ENCODE data around the gene LRP8. TPM values are rescaled to one million over a fixed set of nuclear protein-coding genes. Genes with fewer than 3 reads are reported as not detected.
"Not testable (repeated sequence)": the region's sequence is repeated elsewhere in the genome, so short reads cannot be mapped to it uniquely, and the experiment has no call there.

LRP8 gene
- total RNA-seq, 1 donor from 2014 or later, result 15.8 TPM

GRCh38 chr1:53285546-53285945 lies 42.3 kb downstream of the LRP8 start:
- Mint-ChIP-seq H3K4me1 (ENCODE audit: unreplicated experiment) (no peaks in the 10 kb centered on the region), H3K36me3 (ENCODE audit: low read depth, unreplicated experiment) (no peaks in the 10 kb centered on the region)

DNA sequence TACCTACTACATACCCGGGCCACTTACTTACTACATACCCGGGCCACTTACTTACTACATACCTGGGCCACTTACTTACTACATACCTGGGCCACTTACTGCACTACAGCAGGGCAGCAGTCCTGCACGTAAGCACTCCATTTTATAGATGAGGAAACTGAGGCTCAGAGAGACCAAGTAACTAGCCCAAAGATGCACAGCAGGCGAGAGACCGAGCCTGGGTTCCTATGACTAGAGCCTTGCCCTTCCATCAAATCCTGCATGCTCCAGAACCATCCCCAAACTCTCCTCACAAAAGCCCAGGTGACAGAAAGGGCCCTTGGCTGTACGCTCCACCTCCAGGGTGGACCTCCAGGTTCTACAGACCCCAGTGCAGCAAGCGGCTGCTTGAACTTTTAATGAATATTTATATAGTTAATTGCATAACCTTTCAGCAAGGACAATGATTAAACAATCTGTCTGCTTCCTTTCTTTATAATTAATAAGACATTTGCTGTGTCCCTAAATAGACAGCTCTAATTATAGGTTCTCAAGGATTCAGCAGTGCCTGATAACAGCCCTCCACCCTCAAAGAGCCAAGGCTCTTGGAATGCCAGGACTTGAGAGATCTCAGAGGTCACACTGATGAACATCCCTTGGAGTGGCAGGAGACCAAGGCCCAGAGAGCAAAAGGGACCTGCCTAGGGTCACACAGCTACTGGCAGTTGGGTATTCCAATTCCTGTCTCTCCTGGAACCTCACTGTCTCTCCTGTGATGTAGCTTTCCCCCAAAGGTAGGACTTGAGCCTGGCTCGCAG lies 43.4 kb downstream of the LRP8 start:
- Mint-ChIP-seq H3K4me3 (ENCODE audit: unreplicated experiment) (no peak overlapping the region), H3K27me3 (ENCODE audit: unreplicated experiment) (peaks cover 1% of the 10 kb centered on the region), H3K36me3 (ENCODE audit: low read depth, unreplicated experiment) (no peaks in the 10 kb centered on the region), H3K9me3 (ENCODE audit: unreplicated experiment) (no peaks in the 10 kb centered on the region), H3K4me1 (ENCODE audit: unreplicated experiment) (no peaks in the 10 kb centered on the region), H3K27ac (ENCODE audit: unreplicated experiment) (no peak overlapping the region)
- TF ChIP-seq, protein P1, sequence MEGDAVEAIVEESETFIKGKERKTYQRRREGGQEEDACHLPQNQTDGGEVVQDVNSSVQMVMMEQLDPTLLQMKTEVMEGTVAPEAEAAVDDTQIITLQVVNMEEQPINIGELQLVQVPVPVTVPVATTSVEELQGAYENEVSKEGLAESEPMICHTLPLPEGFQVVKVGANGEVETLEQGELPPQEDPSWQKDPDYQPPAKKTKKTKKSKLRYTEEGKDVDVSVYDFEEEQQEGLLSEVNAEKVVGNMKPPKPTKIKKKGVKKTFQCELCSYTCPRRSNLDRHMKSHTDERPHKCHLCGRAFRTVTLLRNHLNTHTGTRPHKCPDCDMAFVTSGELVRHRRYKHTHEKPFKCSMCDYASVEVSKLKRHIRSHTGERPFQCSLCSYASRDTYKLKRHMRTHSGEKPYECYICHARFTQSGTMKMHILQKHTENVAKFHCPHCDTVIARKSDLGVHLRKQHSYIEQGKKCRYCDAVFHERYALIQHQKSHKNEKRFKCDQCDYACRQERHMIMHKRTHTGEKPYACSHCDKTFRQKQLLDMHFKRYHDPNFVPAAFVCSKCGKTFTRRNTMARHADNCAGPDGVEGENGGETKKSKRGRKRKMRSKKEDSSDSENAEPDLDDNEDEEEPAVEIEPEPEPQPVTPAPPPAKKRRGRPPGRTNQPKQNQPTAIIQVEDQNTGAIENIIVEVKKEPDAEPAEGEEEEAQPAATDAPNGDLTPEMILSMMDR (IDR thresholded peaks at IDR 0.05; ENCODE audit: unreplicated experiment), result no peak
- no peak for DNase-seq (ENCODE audit: low spot score)

More at GRCh38 chr1:53285546-53285945, 42.3 kb downstream of the LRP8 start:
- Mint-ChIP-seq H3K9me3 (ENCODE audit: unreplicated experiment) (no peaks in the 10 kb centered on the region), H3K27me3 (ENCODE audit: unreplicated experiment) (peaks cover 1% of the 10 kb centered on the region), H3K27ac (ENCODE audit: unreplicated experiment) (no peak overlapping the region), H3K4me3 (ENCODE audit: unreplicated experiment) (no peak overlapping the region)
- TF ChIP-seq, protein P1 (IDR thresholded peaks at IDR 0.05; ENCODE audit: unreplicated experiment), result no peak
- DNase-seq (ENCODE audit: low spot score), result no peak

- not testable (repeated sequence) for DNase-seq (ENCODE audit: low spot score); H3K4me3 Mint-ChIP-seq (ENCODE audit: unreplicated experiment); H3K27ac Mint-ChIP-seq (ENCODE audit: unreplicated experiment); H3K4me1 Mint-ChIP-seq (ENCODE audit: unreplicated experiment); H3K9me3 Mint-ChIP-seq (ENCODE audit: unreplicated experiment); H3K27me3 Mint-ChIP-seq (ENCODE audit: unreplicated experiment); H3K36me3 Mint-ChIP-seq (ENCODE audit: low read depth, unreplicated experiment)
Observed at GRCh38 chr1:53283156-53283555, 44.7 kb downstream of the LRP8 start.

GRCh38 chr1:53281133-53281532 lies 46.7 kb downstream of the LRP8 start:
- Mint-ChIP-seq H3K4me1 (ENCODE audit: unreplicated experiment) (no peaks in the 10 kb centered on the region), H3K27me3 (ENCODE audit: unreplicated experiment) (peaks cover 5% of the 10 kb centered on the region), H3K27ac (ENCODE audit: unreplicated experiment) (no peak overlapping the region), H3K36me3 (ENCODE audit: low read depth, unreplicated experiment) (peaks cover 4% of the 10 kb centered on the region), H3K9me3 (ENCODE audit: unreplicated experiment) (no peaks in the 10 kb centered on the region), H3K4me3 (ENCODE audit: unreplicated experiment) (no peak overlapping the region)
- no peak for DNase-seq (ENCODE audit: low spot score)
- TF ChIP-seq, protein P1 (IDR thresholded peaks at IDR 0.05; ENCODE audit: unreplicated experiment), result no peak

DNA sequence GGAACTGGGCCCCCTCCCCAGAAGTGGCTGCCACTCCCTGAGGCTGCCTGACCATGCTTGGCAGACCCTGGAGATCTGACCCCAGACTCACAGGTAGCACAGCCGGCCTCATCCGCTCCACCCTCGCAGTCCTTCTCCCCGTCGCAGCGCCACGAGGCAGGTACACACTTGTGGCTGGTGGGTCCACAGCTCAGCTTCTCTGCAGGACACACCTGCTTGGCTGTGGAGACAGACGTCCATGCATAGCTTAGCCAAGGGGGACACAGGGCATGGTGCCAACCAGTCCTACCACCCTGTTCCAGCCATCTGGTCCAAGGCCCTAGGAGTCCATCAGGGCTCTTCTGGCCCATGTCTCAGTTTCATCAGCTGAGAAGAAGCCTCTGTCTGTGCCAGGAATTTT lies 47.4 kb downstream of the LRP8 start:
- no peaks in the 10 kb centered on the region for H3K9me3 Mint-ChIP-seq (ENCODE audit: unreplicated experiment)
- H3K4me3 Mint-ChIP-seq (ENCODE audit: unreplicated experiment), result no peak overlapping the region
- peaks cover 4% of the 10 kb centered on the region for H3K36me3 Mint-ChIP-seq (ENCODE audit: low read depth, unreplicated experiment)
- H3K4me1 Mint-ChIP-seq (ENCODE audit: unreplicated experiment), result no peaks in the 10 kb centered on the region
- TF ChIP-seq, protein P1 (IDR thresholded peaks at IDR 0.05; ENCODE audit: unreplicated experiment), result no peak
- H3K27ac Mint-ChIP-seq (ENCODE audit: unreplicated experiment), result no peak overlapping the region
- peaks cover 5% of the 10 kb centered on the region for H3K27me3 Mint-ChIP-seq (ENCODE audit: unreplicated experiment)
- DNase-seq (ENCODE audit: low spot score), result no peak

All from endothelial cell (in vitro differentiated cells).